Right atrium auricular region (tissue), 2 donors: ENCODE data around the gene STX19. TPM values are rescaled to one million over a fixed set of nuclear protein-coding genes. Genes with fewer than 3 reads are reported as not detected.
"Not testable (repeated sequence)": the region's sequence is repeated elsewhere in the genome, so short reads cannot be mapped to it uniquely, and the experiment has no call there.

Experiments
- DNase-seq: peaks from one replicate; pipeline ENCODE4 v3.0.0-alpha.2; 2019; ENCODE audit warnings: low spot score
- H3K27ac ChIP-seq, 2 donors: fragments of 200-600 bp; sonication (generic); 1 replicate in 1 of 2; 2 replicates in 1 of 2; pipeline ENCODE4 v1.5.1; 2016 to 2019
- H3K27me3 ChIP-seq, 2 donors: fragments of 200-600 bp; sonication (generic); one replicate each; pipeline versions ENCODE4 v1.5.1 to v1.6.0; 2017 to 2019
- H3K36me3 ChIP-seq: fragments of 200-600 bp; sonication (generic); one replicate; pipeline ENCODE4 v1.5.1; 2016
- H3K4me1 ChIP-seq, 2 donors: fragments of 200-600 bp; sonication (generic); one replicate each; pipeline versions ENCODE4 v1.5.1 to v1.6.0; 2017 to 2019
- H3K4me3 ChIP-seq, 2 donors: fragments of 200-600 bp; sonication (generic); 1 replicate in 1 of 2; 2 replicates in 1 of 2; pipeline ENCODE4 v1.5.1; 2017 to 2019; ENCODE audit warnings: mild to moderate bottlenecking in 1 of 2, moderate library complexity in 1 of 2
- H3K9me3 ChIP-seq, 2 donors: fragments of 200-600 bp; sonication (generic); one replicate each; pipeline ENCODE4 v1.5.1; 2019
- CTCF ChIP-seq, 2 donors: fragments of 200-600 bp; sonication (generic); IDR thresholded peaks; one replicate each; pipeline ENCODE4 v1.5.1; 2019; ENCODE audit warnings: antibody characterized with exemption in 2 of 2
- total RNA-seq, 2 donors: library from RNA; depleted of rRNA; stranded (reverse); fragments of >200 nt; gene quantifications; one replicate each; pipeline ENCODE4 v1.1.0, GENCODE V29; 2016

Gene STX19
- total RNA-seq, 2 donors from 2014 or later: not detected

- H3K4me1 ChIP-seq: no peaks in the 10 kb centered on the region
These were observed 18.1 kb upstream of the STX19 start for GRCh38 chr3:94046533-94046932.

GRCh38 chr3:94044100-94044936 is 15.9 kb upstream of the STX19 start:
- not testable (repeated sequence) for H3K27ac ChIP-seq, H3K9me3 ChIP-seq, DNase-seq, H3K4me1 ChIP-seq, H3K4me3 ChIP-seq, H3K36me3 ChIP-seq, H3K27me3 ChIP-seq

More at GRCh38 chr3:94046533-94046932, 18.1 kb upstream of the STX19 start:
- Histone ChIP-seq H3K27ac (no peak overlapping the region), H3K9me3 (no peaks in the 10 kb centered on the region), H3K27me3 (no peaks in the 10 kb centered on the region), H3K4me3 (no peak overlapping the region), H3K36me3 (peaks cover 9% of the 10 kb centered on the region)
- DNase-seq: no peak
- TF ChIP-seq CTCF (IDR thresholded peaks at IDR 0.05): no peak

GRCh38 chr3:94043285-94043684 is 14.9 kb upstream of the STX19 start:
- no peak overlapping the region for H3K4me3 ChIP-seq
- H3K27me3 ChIP-seq: no peaks in the 10 kb centered on the region
- H3K27ac ChIP-seq: no peak overlapping the region
- TF ChIP-seq CTCF (IDR thresholded peaks at IDR 0.05): no peak
- peaks cover 9% of the 10 kb centered on the region for H3K36me3 ChIP-seq
- H3K4me1 ChIP-seq: no peaks in the 10 kb centered on the region
- no peaks in the 10 kb centered on the region for H3K9me3 ChIP-seq
- no peak for DNase-seq

GRCh38 chr3:94036909-94037507 is 8.6 kb upstream of the STX19 start:
- H3K9me3 ChIP-seq: no peaks in the 10 kb centered on the region
- H3K36me3 ChIP-seq: no peaks in the 10 kb centered on the region
- peak; percentile 15 to 57 for TF ChIP-seq CTCF (IDR thresholded peaks at IDR 0.05)
- H3K4me3 ChIP-seq: no peak overlapping the region
- DNase-seq: no peak
- H3K27me3 ChIP-seq: no peaks in the 10 kb centered on the region
- H3K4me1 ChIP-seq: no peaks in the 10 kb centered on the region
- no peak overlapping the region for H3K27ac ChIP-seq

GRCh38 chr3:94026623-94027022 is 1.8 kb downstream of the STX19 start:
- DNase-seq: no peak
- Histone ChIP-seq H3K9me3 (no peaks in the 10 kb centered on the region), H3K36me3 (no peaks in the 10 kb centered on the region), H3K4me3 (no peak overlapping the region), H3K27me3 (no peaks in the 10 kb centered on the region), H3K27ac (no peak overlapping the region), H3K4me1 (no peaks in the 10 kb centered on the region)
- TF ChIP-seq CTCF (IDR thresholded peaks at IDR 0.05): no peak

GRCh38 chr3:94024385-94024784 is 4.0 kb downstream of the STX19 start:
- no peak for TF ChIP-seq CTCF (IDR thresholded peaks at IDR 0.05)
- Histone ChIP-seq H3K36me3 (no peaks in the 10 kb centered on the region), H3K27me3 (no peaks in the 10 kb centered on the region), H3K27ac (no peak overlapping the region), H3K4me1 (no peaks in the 10 kb centered on the region), H3K9me3 (no peaks in the 10 kb centered on the region), H3K4me3 (no peak overlapping the region)
- DNase-seq: no peak
